WTC11 (cell line): ENCODE data around the gene DNAH1. TPM values are rescaled to one million over a fixed set of nuclear protein-coding genes. Genes with fewer than 3 reads are reported as not detected.

Experiments used
- ATAC-seq: fragments of 200-7000 bp; cut with Tn5 transposase; 2 replicates; pipeline ENCODE4 v1.10.0; 2021; ENCODE audit warnings: mild to moderate bottlenecking, moderate library complexity
- CTCF ChIA-PET: fragments of 300-600 bp; sonication (Branson Sonifier 250); formaldehyde crosslinking; loops from one replicate; lab custom pipeline; 2021; ENCODE audit warnings: antibody characterized with exemption; lab: Charles Lee
- POLR2A ChIA-PET: fragments of 350-600 bp; sonication (Branson Sonifier 250); formaldehyde crosslinking; loops from one replicate; lab custom pipeline; 2021; ENCODE audit warnings: antibody characterized with exemption; lab: Charles Lee
- DNase-seq: peaks from one replicate; pipeline ENCODE4 v3.0.0; 2021; ENCODE audit warnings: low spot score
- H3K27ac Mint-ChIP-seq: 2 replicates; pipeline ENCODE4 v1.8.0; 2021; ENCODE audit warnings: mixed read lengths
- H3K27me3 Mint-ChIP-seq: 2 replicates; pipeline ENCODE4 v1.8.0; 2021; ENCODE audit warnings: low read depth, mild to moderate bottlenecking, moderate library complexity, mixed read lengths
- H3K36me3 Mint-ChIP-seq: 2 replicates; pipeline ENCODE4 v1.8.0; 2021; ENCODE audit warnings: mixed read lengths
- H3K4me1 Mint-ChIP-seq: 2 replicates; pipeline ENCODE4 v1.8.0; 2022; ENCODE audit warnings: mixed read lengths
- H3K4me3 Mint-ChIP-seq: 2 replicates; pipeline ENCODE4 v1.8.0; 2021; ENCODE audit warnings: mild to moderate bottlenecking, moderate library complexity, mixed read lengths
- H3K9me3 Mint-ChIP-seq: 2 replicates; pipeline ENCODE4 v1.8.0; 2021; ENCODE audit warnings: mixed read lengths
- AFF4 ChIP-seq: sonication (generic); formaldehyde crosslinking; IDR thresholded peaks from 2 replicates; pipeline ENCODE4 v1.8.1; 2023; ENCODE audit warnings: mild to moderate bottlenecking, missing genetic modification reagents, borderline replicate concordance
- AR ChIP-seq: fragments of 250-450 bp; sonication (Bioruptor Pico); IDR thresholded peaks from 2 replicates; pipeline ENCODE4 v1.9.0; 2021; ENCODE audit warnings: mild to moderate bottlenecking
- ATF2 ChIP-seq: sonication (generic); formaldehyde crosslinking; IDR thresholded peaks from 2 replicates; pipeline ENCODE4 v1.8.1; 2022; ENCODE audit warnings: low read depth, missing genetic modification reagents, borderline replicate concordance
- ATF6 ChIP-seq: sonication (generic); formaldehyde crosslinking; IDR thresholded peaks from 2 replicates; pipeline ENCODE4 v1.8.1; 2023; ENCODE audit warnings: mild to moderate bottlenecking, missing genetic modification reagents
- CREM ChIP-seq: sonication (generic); formaldehyde crosslinking; IDR thresholded peaks from 2 replicates; pipeline ENCODE4 v1.8.1; 2022; ENCODE audit warnings: mild to moderate bottlenecking, missing genetic modification reagents, moderate library complexity
- E2F4 ChIP-seq: sonication (generic); formaldehyde crosslinking; IDR thresholded peaks from 2 replicates; pipeline ENCODE4 v1.8.1; 2022; ENCODE audit warnings: low read depth, mild to moderate bottlenecking, moderate library complexity, missing genetic modification reagents, borderline replicate concordance
- ELF4 ChIP-seq: sonication (generic); formaldehyde crosslinking; IDR thresholded peaks from 2 replicates; pipeline ENCODE4 v1.8.1; 2022; ENCODE audit warnings: low read depth, mild to moderate bottlenecking, moderate library complexity, missing genetic modification reagents
- ETV6 ChIP-seq: sonication (generic); formaldehyde crosslinking; IDR thresholded peaks from 2 replicates; pipeline ENCODE4 v1.8.1; 2022; ENCODE audit warnings: mild to moderate bottlenecking, missing genetic modification reagents
- KAT7 ChIP-seq: sonication (generic); formaldehyde crosslinking; IDR thresholded peaks from 2 replicates; pipeline ENCODE4 v1.8.1; 2023; ENCODE audit warnings: missing genetic modification reagents, mild to moderate bottlenecking, borderline replicate concordance
- NR2C2 ChIP-seq: sonication (generic); formaldehyde crosslinking; IDR thresholded peaks from 2 replicates; pipeline ENCODE4 v1.8.0; 2022; ENCODE audit warnings: mild to moderate bottlenecking, missing genetic modification reagents
- PRRX2 ChIP-seq: fragments of 250-450 bp; sonication (Bioruptor Pico); IDR thresholded peaks from 2 replicates; pipeline ENCODE4 v1.8.0; 2021; ENCODE audit warnings: mild to moderate bottlenecking
- SOX15 ChIP-seq: fragments of 250-450 bp; sonication (Bioruptor Pico); IDR thresholded peaks from 2 replicates; pipeline ENCODE4 v1.9.0; 2021; ENCODE audit warnings: mild to moderate bottlenecking
- TEAD1 ChIP-seq: sonication (generic); formaldehyde crosslinking; IDR thresholded peaks from 2 replicates; pipeline ENCODE4 v1.8.0; 2022; ENCODE audit warnings: mild to moderate bottlenecking, missing genetic modification reagents
- ZBTB43 ChIP-seq: sonication (generic); formaldehyde crosslinking; IDR thresholded peaks from 2 replicates; pipeline ENCODE4 v1.8.1; 2023; ENCODE audit warnings: mild to moderate bottlenecking, missing genetic modification reagents
- ZNF121 ChIP-seq: sonication (generic); formaldehyde crosslinking; IDR thresholded peaks from 2 replicates; pipeline ENCODE4 v1.8.0; 2023; ENCODE audit warnings: missing genetic modification reagents
- ZNF138 ChIP-seq: sonication (generic); formaldehyde crosslinking; conservative IDR thresholded peaks from 2 replicates; pipeline ENCODE4 v1.8.1; 2022; ENCODE audit warnings: mild to moderate bottlenecking, moderate library complexity, missing genetic modification reagents
- ZNF263 ChIP-seq: sonication (generic); formaldehyde crosslinking; IDR thresholded peaks from 2 replicates; pipeline ENCODE4 v1.8.1; 2022; ENCODE audit warnings: low read depth, mild to moderate bottlenecking, moderate library complexity, missing genetic modification reagents
- ZNF281 ChIP-seq: sonication (generic); formaldehyde crosslinking; IDR thresholded peaks from 2 replicates; pipeline ENCODE4 v1.8.0; 2023; ENCODE audit warnings: mild to moderate bottlenecking, missing genetic modification reagents
- ZNF317 ChIP-seq: sonication (generic); formaldehyde crosslinking; IDR thresholded peaks from 2 replicates; pipeline ENCODE4 v1.8.1; 2023; ENCODE audit warnings: low read depth, mild to moderate bottlenecking, moderate library complexity, missing genetic modification reagents, borderline replicate concordance
- ZNF396 ChIP-seq: fragments of 250-450 bp; sonication (Bioruptor Pico); IDR thresholded peaks from 2 replicates; pipeline ENCODE4 v1.8.0; 2021; ENCODE audit warnings: mild to moderate bottlenecking, moderate library complexity, borderline replicate concordance
- total RNA-seq: library from RNA; stranded (reverse); gene quantifications from 3 replicates; pipeline ENCODE4 v1.2.3, GENCODE V29; 2021

Gene DNAH1
- total RNA-seq, 1 experiment from 2014 or later, result 1.5 TPM

- CTCF ChIA-PET, result interaction anchor here (0.7 to 3.8 kb wide), 4 partner anchors 11 to 39 kb away, joined by 3 to 26 read pairs (median 10); no protein-coding TSS in a partner anchor
- Mint-ChIP-seq H3K4me1 (no peaks in the 10 kb centered on the region), H3K36me3 (no peaks in the 10 kb centered on the region), H3K9me3 (no peaks in the 10 kb centered on the region), H3K27ac (no peak overlapping the region), H3K27me3 (no peaks in the 10 kb centered on the region), H3K4me3 (no peak overlapping the region)
- no peak for TF ChIP-seq ZNF121 (CRISPR knock-in tag)
- no peak for TF ChIP-seq ZNF138
- no peak for TF ChIP-seq NR2C2
- no peak for TF ChIP-seq E2F4 (CRISPR knock-in tag)
- no peak for TF ChIP-seq ZNF396 (CRISPR knock-in tag)
- TF ChIP-seq ZNF317 (CRISPR knock-in tag), result no peak
- no peak for TF ChIP-seq PRRX2 (CRISPR knock-in tag)
- TF ChIP-seq ETV6 (CRISPR knock-in tag), result no peak
- no peak for TF ChIP-seq ZBTB43
- no peak for TF ChIP-seq AR
- no peak for TF ChIP-seq ELF4 (CRISPR knock-in tag)
- TF ChIP-seq TEAD1 (CRISPR knock-in tag), result no peak
- TF ChIP-seq SOX15, result no peak
- no peak for TF ChIP-seq CREM (CRISPR knock-in tag)
- no peak for TF ChIP-seq AFF4 (CRISPR knock-in tag)
- no peak for TF ChIP-seq KAT7 (CRISPR knock-in tag)
- TF ChIP-seq ATF2 (CRISPR knock-in tag), result no peak
- no peak for TF ChIP-seq ZNF281 (CRISPR knock-in tag)
- no peak for TF ChIP-seq ATF6 (CRISPR knock-in tag)
- no peak for TF ChIP-seq ZNF263
- no peak for ATAC-seq
- no peak for DNase-seq
- POLR2A ChIA-PET, result interaction anchor here (1.2 kb wide), 1 partner anchor 35 kb away, joined by 3 read pairs; no protein-coding TSS in a partner anchor
These were observed 33.7 kb downstream of the DNAH1 start for GRCh38 chr3:52349611-52350395.
